Measurements from ENCODE around the gene FNDC8.
A peak's percentile ranks its signal among the peaks of the same experiment; 100 is the strongest.

FNDC8 gene

GRCh38 chr17:35080536-35080935 is 40.9 kb upstream of the FNDC8 start:
- TF ChIP-seq CTCF (IDR thresholded peaks at IDR 0.05; ENCODE audit: low read length, missing control alignments): no peak
- no peak for DNase-seq (ENCODE audit: low read depth)
- no peak overlapping the region for H3K4me3 ChIP-seq (replicated peaks; ENCODE audit: low read depth, low read length)

DNA sequence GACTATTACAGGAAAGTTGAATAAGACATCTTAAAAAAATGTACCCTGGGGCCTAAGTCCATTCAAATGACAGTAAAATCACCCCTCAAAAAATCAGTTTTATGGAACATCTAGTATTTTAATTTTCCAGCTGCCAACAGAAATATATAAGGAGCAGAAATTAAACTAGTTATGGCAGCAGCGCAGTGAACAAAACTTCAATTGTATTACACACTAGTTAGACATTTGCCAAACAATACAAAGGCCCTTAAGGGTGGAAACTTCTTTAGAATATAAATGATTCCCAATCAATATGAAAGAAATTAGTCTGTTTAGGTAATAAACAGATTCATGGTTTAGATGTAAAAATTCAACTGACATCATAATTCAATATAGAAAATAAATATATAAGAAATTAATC is 39.8 kb upstream of the FNDC8 start:
- no peak for TF ChIP-seq CTCF (IDR thresholded peaks at IDR 0.05; ENCODE audit: low read length, missing control alignments)
- DNase-seq (ENCODE audit: low read depth): no peak
- no peak overlapping the region for H3K4me3 ChIP-seq (replicated peaks; ENCODE audit: low read depth, low read length)

DNA sequence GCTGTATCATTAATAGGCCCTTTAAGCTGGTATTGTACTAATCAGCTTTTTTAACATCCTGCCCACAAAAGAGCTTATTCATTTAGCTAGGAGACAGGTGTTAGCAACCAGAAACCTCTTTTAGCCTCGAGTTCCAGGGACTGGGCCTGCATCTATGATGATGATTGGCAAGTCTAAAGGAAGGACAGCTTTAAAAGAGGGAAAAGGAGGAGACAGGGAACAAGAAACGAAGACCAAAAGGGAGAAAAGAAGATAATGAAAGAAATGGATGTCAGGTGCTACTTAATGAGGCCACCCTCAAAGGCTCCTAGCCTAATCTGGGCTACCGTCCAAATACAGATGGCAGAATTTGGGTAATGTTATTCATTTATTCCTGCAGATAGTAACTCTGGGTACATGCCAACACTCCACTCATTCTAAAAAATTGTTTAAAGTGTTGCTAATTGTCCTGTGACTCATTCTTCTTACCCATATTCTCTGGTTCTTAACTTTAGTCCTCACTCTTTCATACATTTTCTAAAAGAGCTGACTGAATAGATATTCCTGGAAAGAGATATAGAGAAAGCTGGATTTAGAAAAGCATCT is 39.2 kb upstream of the FNDC8 start:
- no peak overlapping the region for H3K4me3 ChIP-seq (replicated peaks; ENCODE audit: low read depth, low read length)
- no peak for TF ChIP-seq CTCF (IDR thresholded peaks at IDR 0.05; ENCODE audit: low read length, missing control alignments)
- peak; percentile 70 for DNase-seq (ENCODE audit: low read depth)

GRCh38 chr17:35083071-35083470 is 38.3 kb upstream of the FNDC8 start:
- no peak for TF ChIP-seq CTCF (IDR thresholded peaks at IDR 0.05; ENCODE audit: low read length, missing control alignments)
- no peak for DNase-seq (ENCODE audit: low read depth)
- no peak overlapping the region for H3K4me3 ChIP-seq (replicated peaks; ENCODE audit: low read depth, low read length)

- peak; percentile 25 for DNase-seq (ENCODE audit: low read depth)
Observed at GRCh38 chr17:35084987-35085386, 36.4 kb upstream of the FNDC8 start.

DNA sequence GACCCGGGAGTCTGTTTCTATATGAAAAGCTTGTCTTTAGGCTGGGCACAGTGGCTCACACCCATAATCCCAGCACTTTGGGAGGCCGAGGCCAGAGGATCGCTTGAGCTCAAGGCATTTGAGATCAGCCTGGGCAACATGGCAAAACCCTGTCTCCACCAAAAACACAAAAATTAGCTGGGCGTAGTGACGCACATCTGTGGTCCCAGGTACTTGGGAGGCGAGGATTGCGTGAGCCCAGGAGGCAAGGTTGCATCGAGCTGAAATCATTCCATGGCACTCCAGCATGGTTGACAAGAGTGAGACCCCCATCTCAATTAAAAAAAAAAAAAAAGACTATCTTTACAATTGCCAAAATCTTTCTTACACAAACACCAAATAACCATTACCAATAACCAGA is 35.3 kb upstream of the FNDC8 start:
- no peak overlapping the region for H3K4me3 ChIP-seq (replicated peaks; ENCODE audit: low read depth, low read length)
- DNase-seq (ENCODE audit: low read depth): no peak
- TF ChIP-seq CTCF (IDR thresholded peaks at IDR 0.05; ENCODE audit: low read length, missing control alignments): no peak

More at GRCh38 chr17:35084987-35085386, 36.4 kb upstream of the FNDC8 start:
- no peak for TF ChIP-seq CTCF (IDR thresholded peaks at IDR 0.05; ENCODE audit: low read length, missing control alignments)
- H3K4me3 ChIP-seq (replicated peaks; ENCODE audit: low read depth, low read length): no peak overlapping the region

DNA sequence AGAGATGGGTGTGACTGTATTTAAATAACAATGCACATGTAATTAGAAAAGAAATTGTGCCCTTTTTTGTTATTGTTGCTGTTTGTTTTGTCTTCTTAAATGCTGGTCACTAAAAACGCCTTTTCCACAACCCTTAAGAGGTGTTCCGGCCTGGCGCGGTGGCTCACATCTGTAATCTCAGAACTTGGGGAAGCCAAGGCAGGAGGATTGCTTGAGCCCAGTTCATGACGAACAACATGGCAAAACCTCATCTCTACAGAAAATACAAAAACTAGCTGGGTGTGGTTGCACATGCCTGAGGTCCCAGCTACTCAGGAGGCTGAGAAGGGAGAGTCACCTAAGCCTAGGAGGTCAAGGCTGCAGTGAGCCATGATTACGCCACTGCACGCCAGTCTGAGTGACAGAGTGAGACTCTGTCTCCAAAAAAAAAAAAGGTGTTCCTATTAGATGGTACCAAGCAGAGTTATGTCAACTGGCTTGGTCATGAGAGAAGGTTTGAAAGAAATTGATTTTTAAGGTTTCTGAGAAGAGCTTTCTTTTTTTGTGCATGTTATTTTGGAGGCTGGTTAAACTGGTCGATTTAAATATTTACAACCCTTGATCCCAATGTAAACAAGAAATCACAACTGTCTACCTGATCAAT is 34.4 kb upstream of the FNDC8 start:
- no peak for DNase-seq (ENCODE audit: low read depth)
- H3K4me3 ChIP-seq (replicated peaks; ENCODE audit: low read depth, low read length): no peak overlapping the region
- no peak for TF ChIP-seq CTCF (IDR thresholded peaks at IDR 0.05; ENCODE audit: low read length, missing control alignments)
